Measurements from ENCODE around the gene CDC42EP2.
"Not testable (repeated sequence)": the region's sequence is repeated elsewhere in the genome, so short reads cannot be mapped to it uniquely, and the experiment has no call there.

The CDC42EP2 gene

DNA sequence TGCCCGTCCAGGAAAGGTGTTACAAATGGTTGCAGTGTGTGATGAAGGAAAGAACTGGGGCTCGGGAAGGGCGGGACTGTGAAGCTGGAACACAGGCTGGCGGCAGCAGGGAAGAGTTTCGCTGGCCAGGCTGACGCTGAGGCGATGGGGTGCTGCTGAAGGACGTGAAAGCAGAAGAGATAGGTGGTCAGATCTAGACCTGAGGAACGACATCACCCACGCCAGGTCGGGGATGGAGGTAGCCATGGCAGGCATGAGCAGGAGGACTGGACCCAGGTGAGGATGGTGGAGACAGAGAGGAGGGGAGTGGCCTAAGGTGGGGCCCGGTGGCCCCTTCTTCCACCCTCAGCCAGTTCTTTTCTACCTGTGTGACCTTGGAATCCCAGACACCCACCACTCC, 9.1 kb downstream of the CDC42EP2 start:
- no peak for DNase-seq (ENCODE audit: low read depth)
- Histone ChIP-seq H3K9ac (ENCODE audit: low read length) (no peak overlapping the region), H3K36me3 (ENCODE audit: control insufficient read depth, insufficient read depth, low read length, severe bottlenecking) (peaks cover 35% of the 10 kb centered on the region)

DNA sequence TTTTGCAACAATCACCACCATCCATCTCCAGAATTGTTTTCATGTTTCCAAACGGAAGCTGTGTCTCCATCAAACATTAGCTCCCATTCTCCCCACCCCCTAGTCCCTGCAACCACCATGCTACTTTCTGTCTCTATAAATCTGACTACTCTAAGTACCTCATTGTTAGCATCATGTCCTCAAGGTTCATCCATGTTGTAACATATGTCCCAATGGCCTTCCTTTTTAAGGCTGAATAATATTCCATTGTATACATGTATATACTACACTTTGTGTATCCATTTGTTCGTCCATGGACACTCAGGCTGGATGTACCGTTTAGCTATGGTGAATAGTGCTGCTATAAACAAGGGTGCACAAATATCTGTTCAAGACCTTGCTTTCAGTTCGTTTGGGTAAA, 10.8 kb downstream of the CDC42EP2 start:
- Histone ChIP-seq H3K9me3 (ENCODE audit: control insufficient read depth, low read length) (no peaks in the 10 kb centered on the region), H3K9ac (ENCODE audit: low read length) (no peak overlapping the region), H3K27me3 (replicated peaks; ENCODE audit: control insufficient read depth, insufficient read depth, low read length) (no peaks in the 10 kb centered on the region), H3K36me3 (ENCODE audit: control insufficient read depth, insufficient read depth, low read length, severe bottlenecking) (peaks cover 30% of the 10 kb centered on the region), H3K4me1 (ENCODE audit: control insufficient read depth, insufficient read depth, low read length) (peaks cover 25% of the 10 kb centered on the region), H3K4me3 (ENCODE audit: low read length) (no peak overlapping the region)
- DNase-seq (ENCODE audit: low read depth): no peak

More for the DNA sequence above, 9.1 kb downstream of the CDC42EP2 start:
- Histone ChIP-seq H3K27me3 (replicated peaks; ENCODE audit: control insufficient read depth, insufficient read depth, low read length) (no peaks in the 10 kb centered on the region), H3K9me3 (ENCODE audit: control insufficient read depth, low read length) (no peaks in the 10 kb centered on the region), H3K4me1 (ENCODE audit: control insufficient read depth, insufficient read depth, low read length) (peaks cover 20% of the 10 kb centered on the region), H3K4me3 (ENCODE audit: low read length) (no peak overlapping the region)

- Histone ChIP-seq H3K27me3 (replicated peaks; ENCODE audit: control insufficient read depth, insufficient read depth, low read length) (no peaks in the 10 kb centered on the region), H3K9ac (ENCODE audit: low read length) (no peak overlapping the region), H3K4me1 (ENCODE audit: control insufficient read depth, insufficient read depth, low read length) (peaks cover 19% of the 10 kb centered on the region), H3K36me3 (ENCODE audit: control insufficient read depth, insufficient read depth, low read length, severe bottlenecking) (peaks cover 14% of the 10 kb centered on the region), H3K4me3 (ENCODE audit: low read length) (no peak overlapping the region), H3K9me3 (ENCODE audit: control insufficient read depth, low read length) (no peaks in the 10 kb centered on the region)
- no peak for DNase-seq (ENCODE audit: low read depth)
These were observed 12.4 kb downstream of the CDC42EP2 start for GRCh38 chr11:65327021-65327420.

- no peaks in the 10 kb centered on the region for H3K36me3 ChIP-seq (ENCODE audit: control insufficient read depth, insufficient read depth, low read length, severe bottlenecking)
- H3K9me3 ChIP-seq (ENCODE audit: control insufficient read depth, low read length): no peaks in the 10 kb centered on the region
- no peak overlapping the region for H3K4me3 ChIP-seq (ENCODE audit: low read length)
- peak overlapping the region; percentile 57 for H3K9ac ChIP-seq (ENCODE audit: low read length)
- no peak for DNase-seq (ENCODE audit: low read depth)
- peaks cover 15% of the 10 kb centered on the region for H3K4me1 ChIP-seq (ENCODE audit: control insufficient read depth, insufficient read depth, low read length)
- H3K27me3 ChIP-seq (replicated peaks; ENCODE audit: control insufficient read depth, insufficient read depth, low read length): no peaks in the 10 kb centered on the region
These were observed 14.8 kb downstream of the CDC42EP2 start for GRCh38 chr11:65329478-65329877.

DNA sequence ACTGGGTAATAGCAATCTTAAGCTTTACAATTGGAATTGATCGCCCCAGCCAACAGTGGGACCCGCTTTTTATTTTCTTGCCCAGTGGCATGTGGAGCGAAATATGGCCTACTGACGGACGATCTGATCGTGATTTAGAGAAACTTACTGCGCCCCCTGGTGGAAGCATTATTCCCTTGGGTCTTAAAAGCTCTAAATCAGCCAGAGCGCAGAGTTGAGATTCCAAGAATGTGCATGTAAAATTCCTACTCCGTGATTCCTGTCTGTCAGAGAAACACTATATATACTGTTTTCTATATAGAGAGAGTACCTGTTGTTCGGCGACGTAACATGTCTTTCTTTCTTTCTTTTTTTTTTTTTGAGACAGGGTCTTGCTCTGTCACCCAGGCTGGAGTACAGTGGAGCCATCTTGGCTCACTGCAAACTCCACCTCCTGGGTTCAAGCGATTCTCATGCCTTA, 15.3 kb downstream of the CDC42EP2 start:
- Histone ChIP-seq H3K4me1 (ENCODE audit: control insufficient read depth, insufficient read depth, low read length) (peaks cover 19% of the 10 kb centered on the region), H3K9ac (ENCODE audit: low read length) (peak overlapping the region; percentile 57), H3K9me3 (ENCODE audit: control insufficient read depth, low read length) (no peaks in the 10 kb centered on the region), H3K27me3 (replicated peaks; ENCODE audit: control insufficient read depth, insufficient read depth, low read length) (no peaks in the 10 kb centered on the region), H3K36me3 (ENCODE audit: control insufficient read depth, insufficient read depth, low read length, severe bottlenecking) (no peaks in the 10 kb centered on the region), H3K4me3 (ENCODE audit: low read length) (no peak overlapping the region)
- DNase-seq (ENCODE audit: low read depth): peak; percentile 99

- no peaks in the 10 kb centered on the region for H3K27me3 ChIP-seq (replicated peaks; ENCODE audit: control insufficient read depth, insufficient read depth, low read length)
- DNase-seq (ENCODE audit: low read depth): no peak
- no peak overlapping the region for H3K4me3 ChIP-seq (ENCODE audit: low read length)
- H3K9me3 ChIP-seq (ENCODE audit: control insufficient read depth, low read length): no peaks in the 10 kb centered on the region
- H3K36me3 ChIP-seq (ENCODE audit: control insufficient read depth, insufficient read depth, low read length, severe bottlenecking): no peaks in the 10 kb centered on the region
- peaks cover 25% of the 10 kb centered on the region for H3K4me1 ChIP-seq (ENCODE audit: control insufficient read depth, insufficient read depth, low read length)
- no peak overlapping the region for H3K9ac ChIP-seq (ENCODE audit: low read length)
These were observed 15.9 kb downstream of the CDC42EP2 start for GRCh38 chr11:65330544-65330943.

DNA sequence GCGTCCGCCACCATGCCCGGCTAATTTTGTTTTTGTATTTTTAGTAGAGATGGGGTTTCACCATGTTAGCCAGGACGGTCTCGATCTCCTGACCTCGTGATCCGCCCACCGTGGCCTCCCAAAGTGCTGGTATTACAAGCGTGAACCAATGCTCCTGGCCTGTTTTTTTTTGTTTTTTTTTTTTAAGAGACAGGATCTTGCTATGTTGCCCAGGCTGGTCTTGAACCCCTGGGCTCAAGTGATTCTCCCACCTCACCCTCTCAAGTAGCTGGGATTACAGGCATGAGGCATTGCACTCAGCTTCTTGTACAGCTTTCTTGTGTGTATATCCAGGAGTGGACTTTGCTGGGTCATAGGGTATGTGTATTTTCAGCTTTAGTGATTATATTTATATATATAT, 17.9 kb downstream of the CDC42EP2 start:
- H3K9ac ChIP-seq (ENCODE audit: low read length); H3K27me3 ChIP-seq (replicated peaks; ENCODE audit: control insufficient read depth, insufficient read depth, low read length); H3K36me3 ChIP-seq (ENCODE audit: control insufficient read depth, insufficient read depth, low read length, severe bottlenecking); DNase-seq (ENCODE audit: low read depth); H3K9me3 ChIP-seq (ENCODE audit: control insufficient read depth, low read length); H3K4me3 ChIP-seq (ENCODE audit: low read length): not testable (repeated sequence)
- H3K4me1 ChIP-seq (ENCODE audit: control insufficient read depth, insufficient read depth, low read length): peaks cover 25% of the 10 kb centered on the region

- peaks cover 9% of the 10 kb centered on the region for H3K36me3 ChIP-seq (ENCODE audit: control insufficient read depth, insufficient read depth, low read length, severe bottlenecking)
- H3K9ac ChIP-seq (ENCODE audit: low read length): peak overlapping the region; percentile 99
- DNase-seq (ENCODE audit: low read depth): peak; percentile 47
- no peaks in the 10 kb centered on the region for H3K9me3 ChIP-seq (ENCODE audit: control insufficient read depth, low read length)
- no peaks in the 10 kb centered on the region for H3K27me3 ChIP-seq (replicated peaks; ENCODE audit: control insufficient read depth, insufficient read depth, low read length)
- peaks cover 12% of the 10 kb centered on the region for H3K4me1 ChIP-seq (ENCODE audit: control insufficient read depth, insufficient read depth, low read length)
- H3K4me3 ChIP-seq (ENCODE audit: low read length): peak overlapping the region; percentile 98
These were observed 20.1 kb downstream of the CDC42EP2 start for GRCh38 chr11:65334696-65335295.

DNA sequence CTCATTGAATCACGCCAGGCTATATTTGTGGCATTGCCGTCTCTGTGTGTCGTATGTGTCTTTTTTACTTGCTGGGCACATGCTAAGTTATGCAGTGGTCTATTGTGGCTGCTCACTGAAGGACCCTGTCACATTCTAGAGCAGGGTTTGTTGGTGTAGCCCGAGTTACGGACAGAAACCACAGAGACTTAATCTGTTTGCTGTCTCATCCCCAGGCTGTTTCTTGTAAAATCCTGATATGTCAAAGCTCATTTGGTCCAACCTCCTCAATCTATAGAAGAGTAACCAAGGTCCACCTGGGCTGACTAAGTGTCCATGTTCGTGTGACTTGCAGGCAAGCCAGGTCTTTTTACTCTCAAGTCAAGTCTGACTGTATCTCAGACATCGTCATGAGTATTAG, 24.0 kb downstream of the CDC42EP2 start:
- Histone ChIP-seq H3K36me3 (ENCODE audit: control insufficient read depth, insufficient read depth, low read length, severe bottlenecking) (peaks cover 46% of the 10 kb centered on the region), H3K27me3 (replicated peaks; ENCODE audit: control insufficient read depth, insufficient read depth, low read length) (no peaks in the 10 kb centered on the region), H3K4me1 (ENCODE audit: control insufficient read depth, insufficient read depth, low read length) (peaks cover 11% of the 10 kb centered on the region), H3K9ac (ENCODE audit: low read length) (no peak overlapping the region), H3K9me3 (ENCODE audit: control insufficient read depth, low read length) (no peaks in the 10 kb centered on the region), H3K4me3 (ENCODE audit: low read length) (no peak overlapping the region)
- DNase-seq (ENCODE audit: low read depth): no peak

DNA sequence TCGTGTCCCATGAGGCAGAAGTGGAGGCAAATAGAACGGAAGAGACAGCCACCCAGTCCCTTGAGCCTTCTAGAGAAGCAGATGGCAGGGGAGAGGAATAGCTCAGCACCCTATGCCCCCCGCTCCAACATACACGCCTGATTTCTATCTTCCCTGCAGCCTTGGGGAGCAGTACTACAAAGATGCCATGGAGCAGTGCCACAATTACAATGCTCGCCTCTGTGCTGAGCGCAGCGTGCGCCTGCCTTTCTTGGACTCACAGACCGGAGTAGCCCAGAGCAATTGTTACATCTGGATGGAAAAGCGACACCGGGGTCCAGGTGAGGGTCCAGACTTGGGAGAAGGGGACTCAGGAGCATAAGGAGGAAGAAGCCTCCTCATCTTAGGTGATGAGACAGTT, 25.6 kb downstream of the CDC42EP2 start:
- no peak for DNase-seq (ENCODE audit: low read depth)
- H3K9ac ChIP-seq (ENCODE audit: low read length): peak overlapping the region; percentile 4
- H3K36me3 ChIP-seq (ENCODE audit: control insufficient read depth, insufficient read depth, low read length, severe bottlenecking): peaks cover 61% of the 10 kb centered on the region

DNA sequence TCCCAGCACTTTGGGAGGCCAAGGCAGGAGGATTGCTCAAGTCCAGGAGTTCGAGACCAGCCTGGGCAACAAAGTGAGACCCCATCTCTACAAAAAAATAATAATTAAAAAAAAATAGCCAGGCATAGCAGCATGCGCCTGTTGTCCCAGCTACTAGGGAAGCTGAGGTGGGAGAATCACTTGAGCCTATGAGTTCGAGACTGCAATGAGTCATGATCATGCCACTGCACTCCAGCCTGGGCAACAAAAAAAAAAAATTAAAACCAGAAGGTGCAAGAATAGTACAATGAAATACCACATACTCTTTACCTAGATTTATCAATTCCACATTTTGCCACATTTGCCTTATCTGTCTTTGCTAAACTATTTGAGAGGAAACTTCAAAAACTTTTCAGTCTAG, 27.2 kb downstream of the CDC42EP2 start:
- DNase-seq (ENCODE audit: low read depth): no peak
- H3K27me3 ChIP-seq (replicated peaks; ENCODE audit: control insufficient read depth, insufficient read depth, low read length): no peaks in the 10 kb centered on the region
- no peak overlapping the region for H3K4me3 ChIP-seq (ENCODE audit: low read length)
- no peaks in the 10 kb centered on the region for H3K9me3 ChIP-seq (ENCODE audit: control insufficient read depth, low read length)
- no peak overlapping the region for H3K9ac ChIP-seq (ENCODE audit: low read length)
- H3K36me3 ChIP-seq (ENCODE audit: control insufficient read depth, insufficient read depth, low read length, severe bottlenecking): peaks cover 78% of the 10 kb centered on the region
- no peaks in the 10 kb centered on the region for H3K4me1 ChIP-seq (ENCODE audit: control insufficient read depth, insufficient read depth, low read length)

More for the DNA sequence above, 25.6 kb downstream of the CDC42EP2 start:
- no peak overlapping the region for H3K4me3 ChIP-seq (ENCODE audit: low read length)
- H3K9me3 ChIP-seq (ENCODE audit: control insufficient read depth, low read length): no peaks in the 10 kb centered on the region
- H3K27me3 ChIP-seq (replicated peaks; ENCODE audit: control insufficient read depth, insufficient read depth, low read length): no peaks in the 10 kb centered on the region
- H3K4me1 ChIP-seq (ENCODE audit: control insufficient read depth, insufficient read depth, low read length): peaks cover 4% of the 10 kb centered on the region

DNA sequence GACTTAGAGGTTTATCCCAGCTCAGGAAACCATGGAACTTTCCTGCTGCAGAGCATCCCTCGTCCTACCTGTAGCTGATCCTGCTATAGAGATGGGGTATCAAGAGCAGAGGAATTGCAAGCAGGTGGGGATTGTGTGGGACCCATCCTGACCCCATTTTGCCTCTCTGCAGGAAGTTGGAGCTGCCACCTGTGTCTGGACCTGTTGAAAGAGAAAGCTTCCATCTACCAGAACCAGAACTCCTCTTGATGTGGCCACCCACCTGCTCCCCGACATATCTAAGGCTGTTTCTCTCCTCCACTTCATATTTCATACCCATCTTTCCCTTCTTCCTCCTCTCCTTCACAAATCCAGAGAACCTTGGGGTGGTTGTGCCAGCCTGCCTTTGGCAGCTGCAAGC, 36.8 kb downstream of the CDC42EP2 start:
- Histone ChIP-seq H3K36me3 (ENCODE audit: control insufficient read depth, insufficient read depth, low read length, severe bottlenecking) (peaks cover 66% of the 10 kb centered on the region), H3K9me3 (ENCODE audit: control insufficient read depth, low read length) (no peaks in the 10 kb centered on the region), H3K4me3 (ENCODE audit: low read length) (no peak overlapping the region), H3K9ac (ENCODE audit: low read length) (no peak overlapping the region), H3K4me1 (ENCODE audit: control insufficient read depth, insufficient read depth, low read length) (peaks cover 9% of the 10 kb centered on the region), H3K27me3 (replicated peaks; ENCODE audit: control insufficient read depth, insufficient read depth, low read length) (peaks cover 7% of the 10 kb centered on the region)
- no peak for DNase-seq (ENCODE audit: low read depth)
